C4-2B (cell line): Measurements from ENCODE around the gene DNAH7.

Experiments
- H3K27ac ChIP-seq: fragments of 450-650 bp; 2 replicates; pipeline ENCODE4 v1.5.1; 2017
- CTCF ChIP-seq: fragments of 450-650 bp; conservative IDR thresholded peaks from 2 replicates; pipeline ENCODE4 v1.5.1; 2017; ENCODE audit warnings: mild to moderate bottlenecking
- ZFX ChIP-seq: fragments of 450-650 bp; IDR thresholded peaks from 2 replicates; pipeline ENCODE4 v1.6.1; 2017

DNAH7 gene

GRCh38 chr2:195902857-195903256 lies 165.8 kb downstream of the DNAH7 start:
- no peak overlapping the region for H3K27ac ChIP-seq
- TF ChIP-seq CTCF (no peak), ZFX (no peak)

GRCh38 chr2:195899226-195899625 lies 169.4 kb downstream of the DNAH7 start:
- no peak for TF ChIP-seq ZFX
- TF ChIP-seq CTCF = no peak
- H3K27ac ChIP-seq = no peak overlapping the region

GRCh38 chr2:195898505-195899191 lies 170.0 kb downstream of the DNAH7 start:
- no peak overlapping the region for H3K27ac ChIP-seq
- TF ChIP-seq CTCF = no peak
- no peak for TF ChIP-seq ZFX

GRCh38 chr2:195891081-195891480 lies 177.6 kb downstream of the DNAH7 start:
- no peak overlapping the region for H3K27ac ChIP-seq
- no peak for TF ChIP-seq CTCF
- no peak for TF ChIP-seq ZFX

GRCh38 chr2:195879153-195879552 lies 189.5 kb downstream of the DNAH7 start:
- TF ChIP-seq CTCF (no peak), ZFX (no peak)
- H3K27ac ChIP-seq = no peak overlapping the region

GRCh38 chr2:195871326-195871725 lies 197.3 kb downstream of the DNAH7 start:
- TF ChIP-seq CTCF = no peak
- no peak overlapping the region for H3K27ac ChIP-seq

- H3K27ac ChIP-seq = no peak overlapping the region
- TF ChIP-seq ZFX (no peak), CTCF (no peak)
Observed at GRCh38 chr2:195864316-195864715, 204.3 kb downstream of the DNAH7 start.
